HCT116 (cell line): Measurements from ENCODE around the gene IGSF9.

ENCODE experiments used
- CEBPB ChIP-seq: IDR thresholded peaks from 2 replicates; pipeline ENCODE4 v1.6.1; 2012; ENCODE audit warnings: low read depth
- SIN3A ChIP-seq: IDR thresholded peaks from 2 replicates; pipeline ENCODE4 v1.6.1; 2012; ENCODE audit warnings: low read depth
- SRF ChIP-seq: IDR thresholded peaks from 2 replicates; pipeline ENCODE4 v1.6.1; 2012; ENCODE audit warnings: low read depth
- TF ChIP-seq, protein P1 (sequence below): IDR thresholded peaks from 2 replicates; pipeline ENCODE4 v1.6.1; 2012
- TF ChIP-seq, protein P2 (sequence below): IDR thresholded peaks from 2 replicates; pipeline ENCODE4 v1.6.1; 2012; ENCODE audit warnings: low read depth

- TF ChIP-seq, protein P1, sequence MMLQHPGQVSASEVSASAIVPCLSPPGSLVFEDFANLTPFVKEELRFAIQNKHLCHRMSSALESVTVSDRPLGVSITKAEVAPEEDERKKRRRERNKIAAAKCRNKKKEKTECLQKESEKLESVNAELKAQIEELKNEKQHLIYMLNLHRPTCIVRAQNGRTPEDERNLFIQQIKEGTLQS: no peak
- TF ChIP-seq, protein P2, sequence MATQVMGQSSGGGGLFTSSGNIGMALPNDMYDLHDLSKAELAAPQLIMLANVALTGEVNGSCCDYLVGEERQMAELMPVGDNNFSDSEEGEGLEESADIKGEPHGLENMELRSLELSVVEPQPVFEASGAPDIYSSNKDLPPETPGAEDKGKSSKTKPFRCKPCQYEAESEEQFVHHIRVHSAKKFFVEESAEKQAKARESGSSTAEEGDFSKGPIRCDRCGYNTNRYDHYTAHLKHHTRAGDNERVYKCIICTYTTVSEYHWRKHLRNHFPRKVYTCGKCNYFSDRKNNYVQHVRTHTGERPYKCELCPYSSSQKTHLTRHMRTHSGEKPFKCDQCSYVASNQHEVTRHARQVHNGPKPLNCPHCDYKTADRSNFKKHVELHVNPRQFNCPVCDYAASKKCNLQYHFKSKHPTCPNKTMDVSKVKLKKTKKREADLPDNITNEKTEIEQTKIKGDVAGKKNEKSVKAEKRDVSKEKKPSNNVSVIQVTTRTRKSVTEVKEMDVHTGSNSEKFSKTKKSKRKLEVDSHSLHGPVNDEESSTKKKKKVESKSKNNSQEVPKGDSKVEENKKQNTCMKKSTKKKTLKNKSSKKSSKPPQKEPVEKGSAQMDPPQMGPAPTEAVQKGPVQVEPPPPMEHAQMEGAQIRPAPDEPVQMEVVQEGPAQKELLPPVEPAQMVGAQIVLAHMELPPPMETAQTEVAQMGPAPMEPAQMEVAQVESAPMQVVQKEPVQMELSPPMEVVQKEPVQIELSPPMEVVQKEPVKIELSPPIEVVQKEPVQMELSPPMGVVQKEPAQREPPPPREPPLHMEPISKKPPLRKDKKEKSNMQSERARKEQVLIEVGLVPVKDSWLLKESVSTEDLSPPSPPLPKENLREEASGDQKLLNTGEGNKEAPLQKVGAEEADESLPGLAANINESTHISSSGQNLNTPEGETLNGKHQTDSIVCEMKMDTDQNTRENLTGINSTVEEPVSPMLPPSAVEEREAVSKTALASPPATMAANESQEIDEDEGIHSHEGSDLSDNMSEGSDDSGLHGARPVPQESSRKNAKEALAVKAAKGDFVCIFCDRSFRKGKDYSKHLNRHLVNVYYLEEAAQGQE: no peak
- no peak for TF ChIP-seq CEBPB
- no peak for TF ChIP-seq SRF
- TF ChIP-seq SIN3A: no peak
These were observed 19.7 kb downstream of the IGSF9 start for GRCh38 chr1:159925719-159926078.
